Mucosa of rectum (tissue), 2 donors: ENCODE data around the gene MNAT1.
"Not testable (repeated sequence)": the region's sequence is repeated elsewhere in the genome, so short reads cannot be mapped to it uniquely, and the experiment has no call there.

ENCODE experiments used
- H3K27ac ChIP-seq, 2 donors: one replicate each; pipeline ENCODE4 v1.7.0; 2013; ENCODE audit warnings: inconsistent platforms in 2 of 2, low read depth in 2 of 2, low read length in 2 of 2
- H3K27me3 ChIP-seq, 2 donors: one replicate each; pipeline ENCODE4 v1.7.0; 2013; ENCODE audit warnings: low read length in 2 of 2; ENCODE audit not compliant: control insufficient read depth in 2 of 2, insufficient read depth in 2 of 2
- H3K36me3 ChIP-seq, 2 donors: one replicate each; pipeline ENCODE4 v1.7.0; 2013; ENCODE audit warnings: low read length in 2 of 2; ENCODE audit not compliant: control insufficient read depth in 2 of 2, insufficient read depth in 2 of 2
- H3K4me1 ChIP-seq, 2 donors: one replicate each; pipeline ENCODE4 v1.7.0; 2013; ENCODE audit warnings: low read length in 2 of 2, mild to moderate bottlenecking in 1 of 2; ENCODE audit not compliant: control insufficient read depth in 2 of 2, insufficient read depth in 2 of 2
- H3K4me3 ChIP-seq, 2 donors: one replicate each; pipeline ENCODE4 v1.7.0; 2013; ENCODE audit warnings: low read length in 2 of 2
- H3K9ac ChIP-seq, 2 donors: one replicate each; pipeline ENCODE4 v1.7.0; 2013; ENCODE audit warnings: low read length in 2 of 2, low read depth in 1 of 2, mild to moderate bottlenecking in 1 of 2
- H3K9me3 ChIP-seq, 2 donors: one replicate each; pipeline ENCODE4 v1.7.0; 2013; ENCODE audit warnings: low read length in 2 of 2; ENCODE audit not compliant: control insufficient read depth in 2 of 2
- donor health status: healthy.
- donor health status: Normal muscosa, but diverticular disease.

The MNAT1 gene

GRCh38 chr14:60839657-60840056 is 105.1 kb downstream of the MNAT1 start:
- Histone ChIP-seq H3K27ac (no peak overlapping the region), H3K36me3 (no peaks in the 10 kb centered on the region), H3K9ac (no peak overlapping the region), H3K9me3 (no peaks in the 10 kb centered on the region), H3K27me3 (no peaks in the 10 kb centered on the region), H3K4me1 (no peaks in the 10 kb centered on the region), H3K4me3 (no peak overlapping the region)

- Histone ChIP-seq H3K27me3 (no peaks in the 10 kb centered on the region), H3K27ac (no peak overlapping the region), H3K9ac (no peak overlapping the region), H3K4me3 (no peak overlapping the region), H3K4me1 (no peaks in the 10 kb centered on the region), H3K36me3 (no peaks in the 10 kb centered on the region), H3K9me3 (no peaks in the 10 kb centered on the region)
Measured at GRCh38 chr14:60840313-60840712, 105.8 kb downstream of the MNAT1 start.

- H3K27me3 ChIP-seq, result no peaks in the 10 kb centered on the region
- H3K4me1 ChIP-seq, result no peaks in the 10 kb centered on the region
- H3K9ac ChIP-seq, result no peak overlapping the region
- no peaks in the 10 kb centered on the region for H3K36me3 ChIP-seq
- H3K27ac ChIP-seq, result no peak overlapping the region
- H3K4me3 ChIP-seq, result no peak overlapping the region
- H3K9me3 ChIP-seq, result no peaks in the 10 kb centered on the region
Measured at GRCh38 chr14:60845523-60845922, 111.0 kb downstream of the MNAT1 start.

- no peaks in the 10 kb centered on the region for H3K9me3 ChIP-seq
- H3K27ac ChIP-seq, result no peak overlapping the region
- no peaks in the 10 kb centered on the region for H3K4me1 ChIP-seq
- no peaks in the 10 kb centered on the region for H3K27me3 ChIP-seq
- H3K36me3 ChIP-seq, result no peaks in the 10 kb centered on the region
- no peak overlapping the region for H3K9ac ChIP-seq
- no peak overlapping the region for H3K4me3 ChIP-seq
Measured at GRCh38 chr14:60848066-60848465, 113.5 kb downstream of the MNAT1 start.

GRCh38 chr14:60851692-60852091 is 117.1 kb downstream of the MNAT1 start:
- not testable (repeated sequence) for H3K36me3 ChIP-seq, H3K27me3 ChIP-seq, H3K9me3 ChIP-seq, H3K4me3 ChIP-seq, H3K27ac ChIP-seq, H3K4me1 ChIP-seq, H3K9ac ChIP-seq

- Histone ChIP-seq H3K9ac (no peak overlapping the region), H3K27me3 (no peaks in the 10 kb centered on the region), H3K4me1 (no peaks in the 10 kb centered on the region), H3K9me3 (no peaks in the 10 kb centered on the region), H3K36me3 (no peaks in the 10 kb centered on the region), H3K4me3 (no peak overlapping the region), H3K27ac (no peak overlapping the region)
Measured at GRCh38 chr14:60856111-60856510, 121.5 kb downstream of the MNAT1 start.

- Histone ChIP-seq H3K27me3 (no peaks in the 10 kb centered on the region), H3K9ac (no peak overlapping the region), H3K27ac (no peak overlapping the region), H3K4me3 (no peak overlapping the region), H3K36me3 (no peaks in the 10 kb centered on the region), H3K4me1 (peaks cover 4 to 6% of the 10 kb centered on the region in 2 donors), H3K9me3 (no peaks in the 10 kb centered on the region)
Measured at GRCh38 chr14:60859525-60859924, 125.0 kb downstream of the MNAT1 start.

- Histone ChIP-seq H3K9me3 (no peaks in the 10 kb centered on the region), H3K27me3 (no peaks in the 10 kb centered on the region), H3K4me1 (peaks cover 4 to 6% of the 10 kb centered on the region in 2 donors), H3K36me3 (no peaks in the 10 kb centered on the region), H3K9ac (no peak overlapping the region), H3K4me3 (no peak overlapping the region), H3K27ac (no peak overlapping the region)
Measured at GRCh38 chr14:60861545-60862140, 127.1 kb downstream of the MNAT1 start.

- Histone ChIP-seq H3K9ac (no peak overlapping the region), H3K36me3 (no peaks in the 10 kb centered on the region), H3K4me1 (peaks cover 4 to 6% of the 10 kb centered on the region in 2 donors), H3K9me3 (no peaks in the 10 kb centered on the region), H3K27me3 (no peaks in the 10 kb centered on the region), H3K4me3 (no peak overlapping the region), H3K27ac (no peak overlapping the region)
Measured at GRCh38 chr14:60862283-60862682, 127.7 kb downstream of the MNAT1 start.

- no peaks in the 10 kb centered on the region for H3K36me3 ChIP-seq
- H3K4me1 ChIP-seq, result peaks cover 4 to 6% of the 10 kb centered on the region in 2 donors
Measured at GRCh38 chr14:60863249-60863648, 128.7 kb downstream of the MNAT1 start.

More at GRCh38 chr14:60863249-60863648, 128.7 kb downstream of the MNAT1 start:
- Histone ChIP-seq H3K27me3 (no peaks in the 10 kb centered on the region), H3K9me3 (no peaks in the 10 kb centered on the region), H3K27ac (no peak overlapping the region), H3K4me3 (no peak overlapping the region), H3K9ac (no peak overlapping the region)
